T follicular helper cell (primary cell): Measurements from ENCODE around the gene FAM111A.

ENCODE experiments used
- DNase-seq: peaks from one replicate; pipeline ENCODE4 v3.0.0-alpha.2; 2020; ENCODE audit warnings: low read depth

FAM111A gene

DNA sequence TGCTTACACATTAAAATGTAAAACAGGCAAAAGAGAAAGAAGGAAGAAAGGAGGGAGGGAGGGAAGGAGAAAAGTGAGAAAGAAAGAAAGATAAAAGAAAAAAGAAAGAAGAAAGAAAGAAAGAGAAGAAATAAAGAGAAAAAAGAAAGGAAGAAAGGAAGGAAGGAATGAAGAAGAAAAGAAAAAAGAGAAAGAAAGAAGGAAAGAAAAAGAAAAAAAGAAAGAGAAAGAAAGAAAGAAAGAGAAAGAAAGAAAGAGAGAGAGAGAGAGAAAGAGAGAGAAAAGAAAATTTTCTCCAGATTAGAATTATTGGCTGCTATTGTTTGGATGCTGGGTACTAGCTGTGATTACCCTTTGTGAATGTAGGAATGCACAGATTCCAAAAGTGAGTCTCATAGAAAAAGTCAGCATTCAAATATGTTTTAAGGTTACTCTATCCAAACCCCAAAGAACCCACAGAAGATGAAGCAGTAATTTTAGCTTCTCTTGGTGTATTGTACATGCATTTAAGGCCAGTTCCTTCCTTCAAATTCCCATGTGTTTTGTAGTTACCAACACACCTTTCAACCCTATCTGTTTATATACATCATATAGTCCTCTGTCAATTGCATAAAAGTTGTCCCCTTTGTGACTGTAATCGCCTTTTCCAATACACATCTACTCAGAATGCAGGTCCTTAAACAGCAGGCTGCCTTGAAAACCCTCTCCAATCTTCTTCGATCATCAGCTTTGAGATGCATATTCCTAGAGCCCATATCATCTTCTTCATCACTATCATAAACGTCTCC, 789 bp upstream of the FAM111A start:
- DNase-seq, result no peak

DNA sequence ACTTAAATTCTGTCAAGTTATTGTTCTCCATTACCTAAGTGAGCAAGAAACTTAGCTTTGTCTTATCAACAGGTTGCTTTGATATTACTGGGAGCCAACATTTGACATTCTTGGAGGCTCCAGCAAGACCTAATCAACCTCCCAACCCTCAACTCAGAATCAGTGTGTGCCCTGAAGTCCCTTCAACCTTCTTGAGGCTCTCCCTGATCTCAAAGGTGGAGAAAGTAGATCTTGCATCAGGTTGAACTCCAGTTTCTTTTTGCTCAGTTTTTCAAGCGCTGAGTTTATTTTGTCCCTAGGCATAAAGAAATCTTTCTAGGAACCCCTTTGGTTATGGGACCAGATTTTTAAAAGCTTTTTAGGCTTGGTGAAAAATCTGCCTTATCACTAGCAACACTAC, 1.4 kb downstream of the FAM111A start:
- DNase-seq, result no peak

DNA sequence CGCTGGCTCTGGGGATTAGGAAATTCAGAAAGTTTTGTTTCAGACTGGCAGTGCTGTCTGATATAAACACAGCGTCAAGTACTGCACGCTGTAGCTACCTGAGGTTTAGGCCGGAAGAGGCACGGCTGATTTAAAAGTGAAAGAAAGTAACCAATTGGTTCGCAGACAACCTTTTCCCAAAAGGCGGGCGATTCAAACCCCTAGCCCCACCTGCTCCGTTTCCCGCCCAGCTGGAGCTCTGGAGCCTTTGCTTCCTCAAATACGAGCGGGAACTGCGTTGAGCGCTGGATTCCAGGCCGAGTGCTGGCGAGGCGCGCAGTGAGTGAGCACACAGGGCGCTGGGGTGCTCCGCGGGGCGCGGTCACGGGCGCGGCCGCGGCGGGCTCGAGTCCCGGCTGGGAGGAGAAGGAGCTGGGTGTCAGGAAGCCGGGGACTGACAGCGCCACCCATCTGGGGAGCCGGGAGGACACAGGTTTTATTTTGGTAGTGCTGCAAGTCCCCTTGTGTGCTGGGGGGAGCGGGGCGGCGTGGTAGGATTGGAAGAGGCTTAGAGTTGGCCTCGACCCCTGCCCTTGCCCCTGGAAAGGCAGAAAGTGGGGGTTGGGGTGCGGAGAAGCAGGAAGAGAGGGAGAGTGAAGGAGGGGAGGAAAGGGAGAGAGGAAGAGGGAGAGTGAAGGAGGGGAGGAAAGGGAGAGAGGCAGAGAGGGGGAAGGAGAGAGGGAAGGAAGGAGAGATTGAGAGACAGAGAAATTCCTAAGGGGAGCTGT, 2.1 kb downstream of the FAM111A start:
- peak; percentile 52 for DNase-seq

DNA sequence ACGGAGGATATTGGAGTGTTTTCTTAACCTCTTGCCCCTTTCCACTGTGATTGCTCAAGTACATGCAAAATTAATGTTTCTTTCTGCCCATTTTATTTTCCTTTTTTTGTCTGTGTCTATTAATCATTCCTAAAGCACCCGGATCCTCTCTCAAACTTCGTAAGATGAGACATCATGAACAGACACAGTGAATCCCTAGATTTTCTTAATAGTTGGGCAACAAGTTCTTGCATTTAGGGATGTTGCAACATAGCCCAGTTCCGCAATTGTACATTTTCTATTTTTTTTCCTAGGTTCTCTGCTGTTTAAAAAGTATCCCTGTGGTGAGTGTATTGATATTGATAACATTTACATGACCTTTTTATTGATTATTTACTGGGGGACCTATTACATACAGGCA, 2.9 kb downstream of the FAM111A start:
- DNase-seq, result no peak

DNA sequence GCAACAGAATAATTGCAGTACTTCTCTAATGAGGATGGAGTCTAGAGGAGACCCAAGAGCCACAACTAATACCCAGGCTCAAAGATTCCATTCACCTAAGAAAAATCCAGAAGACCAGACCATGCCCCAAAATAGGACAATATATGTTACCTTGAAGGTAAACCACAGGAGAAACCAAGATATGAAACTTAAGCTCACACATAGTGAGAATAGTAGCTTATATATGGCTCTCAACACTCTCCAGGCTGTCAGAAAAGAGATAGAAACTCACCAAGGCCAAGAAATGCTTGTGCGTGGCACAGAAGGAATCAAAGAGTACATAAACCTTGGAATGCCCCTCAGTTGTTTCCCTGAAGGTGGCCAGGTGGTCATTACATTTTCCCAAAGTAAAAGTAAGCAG, 9.1 kb downstream of the FAM111A start:
- no peak for DNase-seq

DNA sequence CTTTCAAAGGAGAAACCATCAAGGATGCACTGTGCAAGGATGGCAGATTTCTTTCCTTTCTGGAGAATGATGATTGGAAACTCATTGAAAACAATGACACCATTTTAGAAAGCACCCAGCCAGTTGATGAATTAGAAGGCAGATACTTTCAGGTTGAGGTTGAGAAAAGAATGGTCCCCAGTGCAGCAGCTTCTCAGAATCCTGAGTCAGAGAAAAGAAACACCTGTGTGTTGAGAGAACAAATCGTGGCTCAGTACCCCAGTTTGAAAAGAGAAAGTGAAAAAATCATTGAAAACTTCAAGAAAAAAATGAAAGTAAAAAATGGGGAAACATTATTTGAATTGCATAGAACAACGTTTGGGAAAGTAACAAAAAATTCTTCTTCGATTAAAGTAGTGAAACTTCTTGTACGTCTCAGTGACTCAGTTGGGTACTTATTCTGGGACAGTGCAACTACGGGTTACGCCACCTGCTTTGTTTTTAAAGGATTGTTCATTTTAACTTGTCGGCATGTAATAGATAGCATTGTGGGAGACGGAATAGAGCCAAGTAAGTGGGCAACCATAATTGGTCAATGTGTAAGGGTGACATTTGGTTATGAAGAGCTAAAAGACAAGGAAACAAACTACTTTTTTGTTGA, 9.8 kb downstream of the FAM111A start:
- DNase-seq, result no peak

DNA sequence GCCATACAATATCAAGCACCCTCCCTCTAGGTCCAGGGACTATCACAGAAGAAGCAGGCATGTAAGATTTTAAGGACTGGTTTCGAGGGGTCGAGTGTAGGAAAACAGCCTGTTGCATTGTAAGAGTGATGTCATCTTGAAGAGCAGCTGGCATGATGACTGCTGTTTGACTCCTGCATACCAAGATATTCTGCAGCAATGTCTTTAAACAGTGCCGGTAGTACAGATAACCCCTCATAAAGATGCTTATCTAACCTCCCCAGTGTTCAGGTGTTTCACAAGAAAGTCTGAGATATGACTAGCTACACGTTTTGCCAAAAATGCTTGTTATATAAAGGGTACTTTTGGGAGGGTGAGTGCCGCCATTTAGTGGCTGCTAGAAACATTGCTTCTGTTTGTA, 12.0 kb downstream of the FAM111A start:
- no peak for DNase-seq

DNA sequence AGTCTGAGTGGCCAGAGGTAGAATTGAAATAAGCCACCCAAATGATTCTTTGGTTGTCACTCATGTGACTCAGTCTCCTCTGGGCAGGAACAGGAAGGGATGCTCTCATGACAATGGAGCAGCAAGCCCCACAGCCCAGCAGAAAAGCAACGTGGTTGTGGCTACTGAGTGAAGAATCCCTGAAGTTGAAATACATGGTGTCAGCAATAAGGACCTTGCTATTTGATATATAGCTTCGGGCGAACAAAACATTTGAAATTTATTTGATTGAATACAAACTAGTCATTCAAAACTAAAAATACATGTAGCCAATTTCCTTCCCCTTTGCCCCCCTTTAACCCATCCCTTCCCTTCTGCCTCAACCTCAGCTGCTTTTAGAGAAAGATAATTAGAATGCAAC, 14.8 kb downstream of the FAM111A start:
- DNase-seq, result no peak

DNA sequence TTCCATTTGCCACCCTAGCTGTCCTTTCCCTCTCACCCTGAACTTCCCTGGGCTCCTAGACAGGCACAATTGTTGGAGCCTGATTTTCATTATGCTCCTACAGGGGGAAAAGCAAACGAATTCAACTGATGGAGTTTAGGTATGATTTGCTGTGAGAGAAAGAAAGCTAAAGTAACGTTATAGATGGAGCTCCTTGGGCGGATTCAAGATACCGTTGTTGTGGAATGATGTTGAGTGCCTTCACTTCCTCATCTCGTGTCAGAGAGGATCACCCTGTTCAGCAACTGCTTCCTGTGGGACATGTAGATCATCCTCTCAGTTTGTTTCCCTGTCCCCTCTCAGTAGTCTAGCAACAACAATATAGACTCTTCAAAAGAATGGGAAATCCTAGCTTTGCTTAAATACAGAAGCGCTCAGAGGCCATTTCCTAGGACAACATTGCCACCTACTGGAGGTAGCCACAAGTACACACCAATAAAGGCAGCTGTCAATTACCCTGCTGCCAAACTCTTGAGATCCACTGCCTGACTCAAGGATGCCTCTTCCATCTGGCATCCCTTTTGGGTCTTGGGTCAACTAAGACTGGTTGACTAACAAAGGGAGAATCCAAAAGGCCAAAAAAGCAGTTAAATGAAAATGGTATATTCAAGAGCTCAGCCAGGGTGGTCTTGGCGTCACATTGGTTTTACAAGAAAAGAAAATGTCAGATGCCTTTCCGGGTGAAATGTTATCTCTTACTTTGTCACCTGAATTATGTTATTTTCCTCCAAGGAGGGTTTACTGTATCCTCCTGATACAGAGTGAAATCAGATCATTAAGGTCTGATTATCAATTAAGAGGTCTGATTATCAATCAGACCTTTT, 15.8 kb downstream of the FAM111A start:
- peak; percentile 49 for DNase-seq

DNA sequence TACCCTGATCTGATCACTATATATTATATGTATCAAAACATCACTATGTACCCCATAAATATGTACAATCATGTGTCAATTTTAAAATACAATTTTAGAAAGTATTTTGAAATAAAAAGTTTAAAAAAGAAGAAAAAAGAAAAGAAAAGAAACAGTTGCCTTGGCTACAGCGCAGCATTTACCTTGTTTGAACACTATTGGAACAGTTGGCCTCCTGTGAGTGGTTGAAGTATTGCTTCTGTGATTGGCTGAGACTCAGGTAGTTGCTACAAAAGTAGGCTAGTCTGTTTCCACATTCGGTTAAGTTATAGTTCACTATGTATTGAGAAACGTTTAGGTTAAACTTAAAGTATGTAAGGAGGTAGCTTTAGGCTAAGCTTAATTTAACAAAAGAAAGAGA, 21.4 kb downstream of the FAM111A start:
- no peak for DNase-seq

DNA sequence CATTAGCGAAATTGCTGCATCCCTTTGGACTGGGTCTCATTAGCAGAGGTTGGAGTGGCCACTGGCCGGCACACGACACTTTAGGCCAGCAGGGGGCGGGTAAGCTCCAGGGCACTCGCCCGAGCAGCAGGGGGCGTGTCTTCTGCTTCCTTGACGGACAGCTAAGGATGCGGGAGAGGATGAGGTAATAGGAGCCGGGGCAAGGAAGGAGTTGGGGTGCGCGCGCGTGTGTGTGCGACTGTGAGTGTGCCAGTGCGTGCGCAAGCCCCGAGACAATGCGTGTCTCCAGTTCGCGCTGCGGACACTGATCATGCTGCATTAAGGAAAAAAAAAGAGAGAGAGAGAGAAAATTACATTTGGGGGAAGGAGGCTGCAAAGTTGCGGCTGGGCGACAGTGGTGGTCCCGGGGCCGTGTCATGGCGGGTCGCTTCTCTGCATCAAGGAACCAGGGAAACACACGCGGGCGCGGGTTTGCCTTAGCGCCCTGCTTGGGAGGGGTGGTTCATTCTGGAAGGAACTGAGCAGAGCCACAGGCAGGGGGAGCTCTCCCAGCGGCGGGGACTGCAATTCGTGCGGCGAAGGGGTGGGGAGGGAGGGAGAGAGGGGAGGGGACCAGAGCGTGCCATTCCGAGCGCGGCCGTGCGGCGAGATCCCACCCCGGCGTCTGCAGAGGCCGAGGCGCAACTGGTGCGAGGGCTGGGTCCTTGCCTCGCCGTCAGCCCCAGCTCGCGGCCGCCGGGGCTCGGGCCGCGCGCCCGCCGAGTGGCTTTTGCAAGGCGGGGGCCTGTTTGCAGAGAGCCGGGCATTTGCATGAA, 29.1 kb downstream of the FAM111A start, which contains the start of gene DTX4:
DTX4 (plus strand) TSS at position 625 of the 815 bp plus-strand sequence. CDS start 464 bp downstream, outside the sequence.
- DNase-seq, result peak; percentile 83

DNA sequence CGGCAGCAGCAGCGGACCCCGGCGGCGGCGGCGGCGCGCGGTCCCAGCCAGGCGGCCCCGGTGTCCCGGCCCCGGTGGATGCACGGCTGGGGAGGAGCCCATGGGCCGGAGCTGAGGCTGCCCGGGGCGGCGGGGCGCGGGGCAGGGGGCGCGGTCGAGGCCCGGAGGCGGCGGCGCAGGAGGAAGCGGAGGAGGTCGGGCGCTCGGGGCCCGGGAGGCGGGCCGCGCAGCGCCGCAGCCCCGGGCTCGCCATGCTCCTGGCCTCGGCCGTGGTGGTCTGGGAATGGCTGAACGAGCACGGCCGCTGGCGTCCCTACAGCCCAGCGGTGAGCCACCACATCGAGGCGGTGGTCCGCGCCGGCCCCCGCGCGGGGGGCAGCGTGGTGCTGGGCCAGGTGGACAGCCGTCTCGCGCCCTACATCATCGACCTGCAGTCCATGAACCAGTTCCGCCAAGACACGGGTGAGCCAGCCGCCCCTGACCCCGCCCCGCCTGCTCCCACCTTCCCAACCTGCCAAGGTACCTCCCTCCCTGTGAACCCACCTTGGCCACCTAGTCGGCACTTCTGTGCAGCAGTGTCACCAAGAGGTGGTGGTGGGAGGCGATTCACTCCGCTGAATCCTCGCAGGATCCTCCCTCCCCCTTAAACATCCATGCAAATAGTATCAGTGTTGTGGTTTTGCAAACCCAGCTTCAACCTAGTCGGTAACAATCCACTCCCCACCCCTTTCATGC, 29.9 kb downstream of the FAM111A start:
- DNase-seq, result no peak

DNA sequence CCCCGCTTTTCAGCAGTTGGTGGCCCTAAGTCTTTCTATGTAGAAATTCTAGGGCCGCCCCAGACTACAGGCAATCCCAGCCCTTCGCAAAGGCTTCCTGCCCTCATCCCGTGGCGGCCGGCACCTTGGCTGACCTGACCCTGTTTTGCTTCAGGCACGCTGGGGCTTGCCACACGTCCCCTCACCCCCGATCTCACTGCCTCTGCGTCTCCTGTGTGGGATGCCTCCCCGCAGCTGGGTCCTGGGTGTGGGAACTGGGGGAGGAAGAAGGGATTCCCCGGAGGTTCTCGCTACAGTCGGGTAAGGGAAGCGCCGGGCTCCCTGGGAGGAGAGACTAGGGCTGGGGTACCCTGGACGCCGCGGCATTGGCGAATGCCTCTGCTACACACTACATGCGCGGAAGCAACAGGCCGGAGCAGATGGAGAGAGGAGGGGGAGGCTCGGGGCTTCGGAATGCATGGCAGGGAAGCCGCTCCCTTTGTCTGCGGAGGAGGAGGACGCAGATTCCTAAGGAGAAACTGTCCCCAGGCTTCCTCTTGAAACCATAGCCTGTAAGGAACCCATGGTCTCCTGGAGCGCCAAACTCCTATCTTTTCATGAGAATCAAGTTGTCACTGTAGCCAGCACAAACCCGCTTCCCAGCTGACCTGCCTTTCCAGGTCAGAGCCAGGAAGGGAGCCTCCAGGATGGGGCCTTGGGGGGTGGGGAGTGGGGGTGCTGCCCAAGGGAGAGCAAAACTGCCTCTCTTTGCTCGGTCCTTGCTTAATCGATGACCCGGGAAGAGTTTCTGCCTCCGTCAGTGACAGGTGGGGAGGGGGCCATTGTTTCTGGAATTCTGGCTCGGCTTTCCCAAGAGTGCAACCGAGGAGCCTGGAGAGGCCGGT, 30.7 kb downstream of the FAM111A start:
- DNase-seq, result no peak

DNA sequence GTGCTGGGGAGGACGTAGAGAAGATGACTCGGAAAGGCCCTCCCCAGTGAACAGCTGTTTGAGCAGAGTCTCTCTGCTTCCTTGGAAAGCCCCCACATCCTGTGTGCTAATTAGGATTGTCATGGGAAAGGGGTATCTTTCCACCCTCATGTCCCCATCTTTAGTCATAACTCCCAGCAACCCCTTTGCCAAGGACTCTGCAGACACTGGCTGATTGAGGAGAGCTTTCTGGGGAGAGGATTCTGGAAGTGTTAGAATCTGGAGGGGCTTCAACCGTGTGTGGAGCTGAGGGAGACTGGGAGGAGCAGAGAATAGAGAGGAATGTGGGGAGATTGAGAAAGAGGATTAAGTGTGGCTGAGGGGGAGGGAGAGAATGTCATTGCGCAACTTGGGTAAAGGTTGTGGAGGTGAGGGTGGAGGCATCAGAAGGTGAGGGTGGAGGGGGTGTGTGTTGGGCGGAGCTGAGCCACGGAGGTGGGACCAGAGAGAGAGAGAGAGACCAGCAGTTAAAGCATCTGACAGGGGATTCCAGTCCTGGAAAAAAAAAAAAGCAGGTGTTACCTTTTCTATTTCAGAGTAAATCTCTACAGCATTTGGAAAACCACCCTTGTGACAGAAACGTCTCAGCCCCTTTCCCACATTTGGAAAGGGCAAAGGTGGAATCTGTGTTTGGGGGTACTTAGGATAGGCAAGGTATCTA, 31.5 kb downstream of the FAM111A start:
- no peak for DNase-seq

DNA sequence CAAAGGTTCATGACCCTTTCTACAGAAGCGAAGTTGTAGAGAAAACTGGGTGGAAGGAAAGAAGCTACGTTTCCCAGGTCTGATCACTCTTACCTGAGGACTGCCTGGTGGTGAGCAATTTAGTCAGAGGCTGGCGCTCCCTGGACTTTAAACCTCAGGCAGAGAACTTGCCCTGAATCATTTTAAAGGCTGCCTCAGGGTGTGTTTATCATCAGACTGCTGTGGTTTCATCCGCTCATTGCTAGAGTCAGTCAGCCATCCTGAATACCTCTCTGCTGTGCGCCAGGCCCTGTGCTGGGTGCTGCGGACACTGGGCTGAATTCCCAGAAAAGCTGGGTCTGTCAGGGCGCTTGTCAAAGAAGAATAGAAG, 32.0 kb downstream of the FAM111A start:
- DNase-seq, result no peak

DNA sequence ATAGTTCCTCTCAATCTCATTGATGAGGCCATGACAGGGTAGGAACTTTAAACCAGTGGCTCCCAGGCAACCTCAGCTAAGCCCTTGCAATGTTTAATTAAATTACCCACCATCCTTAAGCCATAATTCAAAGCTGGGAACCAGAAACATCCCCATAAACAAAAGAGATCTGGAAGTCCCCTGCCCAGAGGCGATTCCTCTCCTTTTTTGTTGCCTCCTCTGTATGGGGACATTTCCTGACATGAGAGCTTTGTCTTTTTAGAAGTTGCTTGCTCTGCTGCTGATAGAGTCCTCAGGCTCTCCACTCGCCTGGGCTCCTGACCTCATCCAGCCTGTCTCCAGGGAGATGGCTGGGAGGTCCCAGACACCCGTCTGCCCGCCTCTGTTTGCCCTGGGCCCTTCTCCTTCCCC, 32.4 kb downstream of the FAM111A start:
- DNase-seq, result no peak

DNA sequence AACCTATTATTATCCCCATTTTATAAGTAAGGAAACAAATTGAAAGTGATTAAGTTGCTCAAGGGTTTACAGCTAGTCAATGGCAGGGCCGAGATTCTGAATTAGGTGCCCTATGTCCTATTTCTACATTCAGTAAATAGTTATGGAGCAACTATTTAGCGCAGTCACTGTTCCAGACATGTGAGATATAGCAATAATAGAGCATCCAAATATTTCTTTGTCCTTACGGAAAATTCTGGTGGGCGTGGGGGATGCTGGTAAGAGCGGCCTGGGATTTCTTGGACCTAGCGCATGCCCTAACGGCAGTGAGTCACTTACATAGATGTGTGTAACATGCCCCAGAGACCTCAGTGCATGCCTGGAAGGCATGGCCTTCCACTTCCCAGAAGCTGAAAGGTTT, 33.7 kb downstream of the FAM111A start:
- DNase-seq, result no peak

DNA sequence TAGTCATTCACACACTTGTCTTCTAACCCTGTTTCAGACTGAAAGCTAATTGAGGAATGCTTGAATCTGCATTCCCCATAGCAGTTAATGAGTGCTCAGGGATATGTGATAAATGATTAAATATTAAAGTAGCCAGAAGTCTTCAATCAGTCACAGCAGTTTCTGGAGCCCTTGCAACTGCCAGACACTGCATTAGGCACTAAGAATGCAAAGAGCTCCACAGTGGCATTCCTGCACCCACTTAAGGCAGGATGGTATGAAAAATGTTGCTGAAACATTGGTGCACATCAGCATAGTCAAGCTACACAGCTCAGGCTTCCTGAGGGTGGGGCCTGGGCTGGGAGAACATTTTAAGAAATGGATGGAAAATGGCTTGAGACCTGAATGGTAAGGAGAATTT, 35.7 kb downstream of the FAM111A start:
- no peak for DNase-seq

DNA sequence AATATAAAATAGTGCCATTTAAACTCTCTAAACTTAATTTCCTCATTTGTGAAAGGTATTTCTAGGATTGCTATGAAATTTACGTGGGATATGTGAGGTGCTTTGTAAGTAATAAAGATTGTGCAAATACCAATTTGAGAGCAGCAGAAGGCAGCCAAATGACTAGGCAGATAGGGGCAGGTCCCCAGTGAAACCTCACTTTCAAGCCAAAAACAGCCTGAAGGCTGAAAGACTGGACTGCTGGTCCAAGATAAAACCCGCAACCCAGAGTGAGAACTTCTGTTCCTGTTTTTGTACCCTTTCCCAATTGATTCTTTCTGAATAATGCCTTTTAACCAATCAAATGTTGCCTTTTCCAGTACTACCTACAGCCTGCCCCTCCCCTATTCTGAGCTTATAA, 36.5 kb downstream of the FAM111A start:
- no peak for DNase-seq
